ENCODE data around the gene GPSM1.

GPSM1 gene

GRCh38 chr9:136327304-136327974 is at the start of gene GPSM1:
GPSM1 (plus strand) TSS chr9:136327539; CDS start chr9:136327696, 157 bp downstream.
- in situ Hi-C loops (cut with HindIII; ENCODE audit: low pct_ligation_motif_present, low pct_unique_long_range_greater_than_20kb, low sequenced_read_pairs) = no loop called here
- DNase-seq = peak; percentile 45

GRCh38 chr9:136277746-136278145 is 49.6 kb upstream of the GPSM1 start:
- DNase-seq = no peak
- in situ Hi-C loops (cut with HindIII; ENCODE audit: low pct_ligation_motif_present, low pct_unique_long_range_greater_than_20kb, low sequenced_read_pairs) = no loop called here

- in situ Hi-C loops (cut with HindIII; ENCODE audit: low pct_ligation_motif_present, low pct_unique_long_range_greater_than_20kb, low sequenced_read_pairs) = no loop called here
- DNase-seq = no peak
Measured at GRCh38 chr9:136278221-136278620, 49.1 kb upstream of the GPSM1 start.

- DNase-seq = no peak
- in situ Hi-C loops (cut with HindIII; ENCODE audit: low pct_ligation_motif_present, low pct_unique_long_range_greater_than_20kb, low sequenced_read_pairs) = no loop called here
Measured at GRCh38 chr9:136278894-136279293, 48.4 kb upstream of the GPSM1 start.

GRCh38 chr9:136279471-136279870 is 47.9 kb upstream of the GPSM1 start:
- DNase-seq = no peak
- in situ Hi-C loops (cut with HindIII; ENCODE audit: low pct_ligation_motif_present, low pct_unique_long_range_greater_than_20kb, low sequenced_read_pairs) = no loop called here

GRCh38 chr9:136280535-136281315 is 46.6 kb upstream of the GPSM1 start:
- no peak for DNase-seq
- in situ Hi-C loops (cut with HindIII; ENCODE audit: low pct_ligation_motif_present, low pct_unique_long_range_greater_than_20kb, low sequenced_read_pairs) = no loop called here

GRCh38 chr9:136281421-136282271 is 45.7 kb upstream of the GPSM1 start:
- in situ Hi-C loops (cut with HindIII; ENCODE audit: low pct_ligation_motif_present, low pct_unique_long_range_greater_than_20kb, low sequenced_read_pairs) = no loop called here
- no peak for DNase-seq

GRCh38 chr9:136282272-136282861 is 45.0 kb upstream of the GPSM1 start:
- in situ Hi-C loops (cut with HindIII; ENCODE audit: low pct_ligation_motif_present, low pct_unique_long_range_greater_than_20kb, low sequenced_read_pairs) = no loop called here
- no peak for DNase-seq

GRCh38 chr9:136283291-136284235 is 43.8 kb upstream of the GPSM1 start:
- in situ Hi-C loops (cut with HindIII; ENCODE audit: low pct_ligation_motif_present, low pct_unique_long_range_greater_than_20kb, low sequenced_read_pairs) = no loop called here
- peak; percentile 60 for DNase-seq

- in situ Hi-C loops (cut with HindIII; ENCODE audit: low pct_ligation_motif_present, low pct_unique_long_range_greater_than_20kb, low sequenced_read_pairs) = no loop called here
- DNase-seq = no peak
Measured at GRCh38 chr9:136284311-136284710, 43.0 kb upstream of the GPSM1 start.

GRCh38 chr9:136284951-136285350 is 42.4 kb upstream of the GPSM1 start:
- in situ Hi-C loops (cut with HindIII; ENCODE audit: low pct_ligation_motif_present, low pct_unique_long_range_greater_than_20kb, low sequenced_read_pairs) = no loop called here
- DNase-seq = no peak

GRCh38 chr9:136285501-136286358 is 41.6 kb upstream of the GPSM1 start:
- in situ Hi-C loops (cut with HindIII; ENCODE audit: low pct_ligation_motif_present, low pct_unique_long_range_greater_than_20kb, low sequenced_read_pairs) = no loop called here
- DNase-seq = no peak

- in situ Hi-C loops (cut with HindIII; ENCODE audit: low pct_ligation_motif_present, low pct_unique_long_range_greater_than_20kb, low sequenced_read_pairs) = no loop called here
- DNase-seq = no peak
Measured at GRCh38 chr9:136286359-136286986, 40.9 kb upstream of the GPSM1 start.

- in situ Hi-C loops (cut with HindIII; ENCODE audit: low pct_ligation_motif_present, low pct_unique_long_range_greater_than_20kb, low sequenced_read_pairs) = no loop called here
Measured at GRCh38 chr9:136286987-136287379, 40.4 kb upstream of the GPSM1 start.

GRCh38 chr9:136287960-136288753 is 39.2 kb upstream of the GPSM1 start:
- DNase-seq = no peak
- in situ Hi-C loops (cut with HindIII; ENCODE audit: low pct_ligation_motif_present, low pct_unique_long_range_greater_than_20kb, low sequenced_read_pairs) = no loop called here

More at GRCh38 chr9:136286987-136287379, 40.4 kb upstream of the GPSM1 start:
- no peak for DNase-seq

Data from ACHN (cell line).